Stimulated activated CD4-positive, alpha-beta T cell treated with anti-CD3 and anti-CD28 coated beads, TNF-alpha, amount 100 ng/mL, for 4 hours (primary cell): ENCODE measurements around the gene HOXC6.
"Not testable (repeated sequence)": the region's sequence is repeated elsewhere in the genome, so short reads cannot be mapped to it uniquely, and the experiment has no call there.

Source experiments
- DNase-seq, 3 experiments: peaks; one replicate each; pipeline ENCODE4 v3.0.0-alpha.2; 2020; ENCODE audit warnings: low read depth in 3 of 3

HOXC6 gene

GRCh38 chr12:54041097-54041690 lies 13.0 kb downstream of the HOXC6 start:
- no peak for DNase-seq

DNA sequence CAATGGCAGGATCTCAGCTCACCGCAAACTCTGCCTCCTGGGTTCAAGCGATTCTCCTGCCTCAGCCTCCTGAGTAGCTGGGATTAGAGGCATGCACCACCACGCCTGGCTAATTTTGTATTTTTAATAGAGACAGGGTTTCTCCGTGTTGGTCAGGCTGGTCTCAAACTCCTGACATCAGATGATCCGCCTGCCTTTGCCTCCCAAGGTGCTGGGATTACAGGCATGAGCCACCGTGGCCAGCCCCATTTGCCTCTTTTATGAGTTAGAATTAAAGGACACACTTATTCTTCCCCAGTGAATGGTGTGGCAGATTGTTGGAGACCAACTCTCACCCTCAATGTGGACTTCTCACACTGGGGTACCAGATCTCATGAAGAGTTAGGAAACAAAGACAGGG lies 13.8 kb downstream of the HOXC6 start:
- not testable (repeated sequence) for DNase-seq

- no peak for DNase-seq
These were observed 15.0 kb downstream of the HOXC6 start for GRCh38 chr12:54042970-54043853.

GRCh38 chr12:54044425-54045103 lies 16.3 kb downstream of the HOXC6 start:
- no peak for DNase-seq

GRCh38 chr12:54045401-54045800 lies 17.2 kb downstream of the HOXC6 start:
- no peak for DNase-seq

GRCh38 chr12:54045868-54046521 lies 17.8 kb downstream of the HOXC6 start:
- DNase-seq = no peak

DNA sequence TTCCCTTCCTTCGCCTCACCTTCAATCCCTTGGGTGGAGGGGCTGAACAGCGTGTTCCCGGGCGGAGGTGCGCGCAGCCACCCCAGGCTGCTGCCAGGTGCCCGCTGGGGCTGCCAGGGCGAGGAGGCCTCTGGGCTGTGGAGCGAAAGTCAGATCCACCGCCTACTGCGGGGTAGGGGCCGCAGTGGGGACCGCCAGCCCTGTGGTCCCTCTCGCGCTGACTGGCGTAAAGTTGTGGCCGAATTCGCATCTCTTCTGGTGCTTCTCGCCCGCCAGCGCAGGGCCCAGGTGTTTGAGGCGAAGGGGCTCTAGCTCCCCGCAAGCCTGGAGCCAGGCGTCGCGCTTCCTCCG lies 18.5 kb downstream of the HOXC6 start:
- no peak for DNase-seq

- DNase-seq = no peak
These were observed 19.1 kb downstream of the HOXC6 start for GRCh38 chr12:54047160-54047963.

- DNase-seq = no peak
These were observed 19.7 kb downstream of the HOXC6 start for GRCh38 chr12:54047964-54048303.

- no peak for DNase-seq
These were observed 20.3 kb downstream of the HOXC6 start for GRCh38 chr12:54048406-54049093.

- no peak for DNase-seq
These were observed 20.9 kb downstream of the HOXC6 start for GRCh38 chr12:54049108-54049507.

- no peak for DNase-seq
These were observed 22.2 kb downstream of the HOXC6 start for GRCh38 chr12:54050482-54050810.

DNA sequence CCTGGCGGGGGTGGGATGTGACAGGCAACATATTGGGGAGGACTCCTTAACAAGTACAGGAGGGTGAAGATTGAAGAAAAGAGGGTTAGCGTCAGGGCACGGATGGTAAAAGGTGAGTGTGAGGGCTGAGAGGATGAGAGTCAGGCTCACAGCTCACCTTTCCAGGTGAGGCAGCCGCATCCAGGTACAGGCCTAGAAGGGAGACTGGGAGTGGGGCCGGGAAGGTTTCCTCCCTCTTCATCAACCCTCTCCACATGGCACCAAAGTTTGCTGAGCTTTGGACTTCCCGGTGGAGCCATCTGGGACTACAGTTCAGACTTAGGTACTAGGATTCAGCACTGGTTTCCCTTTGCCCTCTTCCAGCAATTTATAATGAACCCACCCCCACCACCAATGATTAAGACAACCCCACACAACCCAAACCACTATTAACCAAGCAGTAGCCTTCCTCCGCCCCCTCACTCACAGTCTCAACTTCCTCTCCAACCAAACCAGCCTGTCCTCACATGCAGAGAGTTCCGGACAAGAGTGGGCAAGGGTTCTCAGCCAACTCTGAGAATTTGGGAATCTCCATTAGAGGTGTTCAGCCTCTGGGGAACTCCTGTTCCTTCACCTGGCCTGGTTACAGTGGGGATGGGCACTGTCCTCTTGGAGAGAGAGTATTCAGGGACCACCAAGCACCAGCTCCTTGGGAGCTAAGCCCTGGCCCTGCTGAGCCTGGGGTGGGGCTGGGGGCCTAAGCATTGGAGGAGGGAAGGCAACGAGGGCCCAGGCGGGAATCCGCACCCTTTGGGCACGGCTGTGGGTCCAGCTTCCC lies 23.0 kb downstream of the HOXC6 start:
- no peak for DNase-seq

- no peak for DNase-seq
These were observed 23.7 kb downstream of the HOXC6 start for GRCh38 chr12:54051874-54052437.

GRCh38 chr12:54052438-54053002 lies 24.3 kb downstream of the HOXC6 start:
- DNase-seq = no peak

DNA sequence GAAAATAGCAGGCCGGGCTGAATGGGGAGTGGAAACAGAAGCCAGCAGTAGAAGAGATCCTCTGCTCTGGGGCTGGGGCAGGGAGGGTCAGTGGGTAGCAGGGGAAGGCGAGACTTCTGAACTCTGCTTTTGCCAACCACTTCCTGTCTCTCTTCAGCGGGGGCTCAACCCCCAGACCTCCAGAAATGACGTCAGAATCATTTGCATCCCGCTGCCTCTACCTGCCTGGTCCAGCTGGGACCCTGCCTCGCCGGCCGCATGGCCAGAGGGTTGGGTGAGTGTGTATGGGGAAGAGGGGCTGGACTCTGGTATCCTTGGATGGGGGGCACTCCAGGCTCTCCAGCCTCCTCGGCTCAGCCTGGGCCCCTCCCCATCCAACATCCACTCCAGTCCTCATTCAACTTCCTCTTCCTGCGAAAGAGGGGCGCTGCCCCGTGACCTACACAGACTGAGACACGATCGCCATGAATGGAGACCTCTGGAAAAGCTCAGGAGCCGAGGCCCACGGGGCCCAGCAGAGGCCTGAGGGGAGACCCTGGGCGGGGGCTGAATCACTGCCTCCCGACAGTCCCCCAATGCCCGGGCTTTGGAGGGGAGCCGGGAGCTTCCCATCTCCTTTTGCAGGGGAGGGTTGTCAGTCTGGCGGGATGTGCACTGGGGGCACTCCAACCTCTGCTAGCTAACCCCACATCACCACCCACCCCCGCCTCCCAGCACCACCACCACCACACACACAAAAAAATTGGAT lies 24.9 kb downstream of the HOXC6 start:
- no peak for DNase-seq

DNA sequence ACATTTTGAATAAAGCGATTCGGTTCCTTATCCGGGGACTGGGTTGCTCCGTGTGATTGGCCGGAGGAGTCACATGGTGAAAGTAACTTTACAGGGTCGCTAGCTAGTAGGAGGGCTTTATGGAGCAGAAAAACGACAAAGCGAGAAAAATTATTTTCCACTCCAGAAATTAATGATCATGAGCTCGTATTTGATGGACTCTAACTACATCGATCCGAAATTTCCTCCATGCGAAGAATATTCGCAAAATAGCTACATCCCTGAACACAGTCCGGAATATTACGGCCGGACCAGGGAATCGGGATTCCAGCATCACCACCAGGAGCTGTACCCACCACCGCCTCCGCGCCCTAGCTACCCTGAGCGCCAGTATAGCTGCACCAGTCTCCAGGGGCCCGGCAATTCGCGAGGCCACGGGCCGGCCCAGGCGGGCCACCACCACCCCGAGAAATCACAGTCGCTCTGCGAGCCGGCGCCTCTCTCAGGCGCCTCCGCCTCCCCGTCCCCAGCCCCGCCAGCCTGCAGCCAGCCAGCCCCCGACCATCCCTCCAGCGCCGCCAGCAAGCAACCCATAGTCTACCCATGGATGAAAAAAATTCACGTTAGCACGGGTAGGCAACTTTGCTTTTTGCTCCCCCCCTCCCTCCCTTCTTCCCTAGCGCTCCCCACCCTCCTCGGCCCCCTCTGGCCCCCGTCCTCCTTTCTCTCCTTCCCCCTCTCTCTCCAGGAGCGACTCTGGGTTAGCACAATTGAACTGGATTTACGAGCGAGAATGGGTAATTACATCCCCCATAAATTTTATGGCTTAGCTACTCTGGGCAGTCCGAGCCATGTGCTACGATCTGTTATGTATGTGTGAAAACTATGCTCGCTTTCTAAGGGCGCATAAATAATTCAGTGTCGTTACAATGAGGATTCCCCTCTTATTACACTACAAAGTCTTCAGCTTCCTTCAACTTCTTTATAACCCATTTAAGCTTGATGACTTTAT lies 25.8 kb downstream of the HOXC6 start, which contains the start of gene HOXC4:
HOXC4 (plus strand) TSS at position 85 of the 991 bp plus-strand sequence; CDS start at position 173, 88 bp downstream.
- no peak for DNase-seq
